Measurements from ENCODE around the gene HEBP2.
"Not testable (repeated sequence)": the region's sequence is repeated elsewhere in the genome, so short reads cannot be mapped to it uniquely, and the experiment has no call there.

Gene HEBP2

DNA sequence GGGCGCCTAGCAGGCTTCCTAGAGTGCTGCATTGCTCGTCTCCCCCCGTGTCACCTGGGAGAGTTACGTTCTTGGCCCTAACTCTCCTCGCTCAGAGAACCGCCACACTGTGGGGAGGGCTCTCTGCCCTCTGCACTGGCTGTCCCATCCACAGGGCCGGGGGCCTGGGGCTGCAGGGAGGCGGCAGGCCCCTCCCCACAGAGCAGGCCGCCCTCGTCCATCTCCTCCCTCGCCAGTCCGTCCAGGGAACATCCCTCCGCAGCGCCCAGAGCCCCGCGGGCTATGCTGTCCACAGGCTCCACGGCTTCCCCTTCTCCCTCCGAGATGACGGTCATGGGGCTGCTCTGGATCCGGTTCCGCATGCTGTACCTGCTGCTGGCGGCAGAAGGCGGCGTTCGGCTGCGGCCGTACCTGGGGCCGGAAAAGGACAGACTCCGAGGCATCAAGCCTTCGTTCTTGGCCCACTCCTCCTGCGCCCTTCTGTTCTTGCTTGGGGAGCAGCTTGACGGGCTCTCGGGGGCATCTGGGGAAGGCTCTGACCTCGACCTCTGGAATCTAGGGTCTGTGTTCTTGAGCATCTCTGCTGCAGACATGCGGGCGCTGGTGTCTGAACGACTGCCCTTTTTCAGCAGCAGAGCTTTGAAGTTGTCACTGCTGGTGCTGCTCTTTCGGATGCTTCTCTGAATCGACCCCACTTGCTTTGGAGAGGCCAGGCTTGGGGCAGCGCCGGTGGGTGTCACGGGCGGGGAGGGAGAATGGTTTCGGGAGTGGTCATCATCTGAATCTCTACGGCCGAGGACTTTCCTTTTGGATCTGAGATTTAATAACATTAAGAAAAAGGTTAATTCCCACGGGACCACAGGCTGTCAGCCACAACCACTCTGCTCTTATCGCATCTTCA is 20.2 kb downstream of the HEBP2 start:
- DNase-seq: no peak

DNA sequence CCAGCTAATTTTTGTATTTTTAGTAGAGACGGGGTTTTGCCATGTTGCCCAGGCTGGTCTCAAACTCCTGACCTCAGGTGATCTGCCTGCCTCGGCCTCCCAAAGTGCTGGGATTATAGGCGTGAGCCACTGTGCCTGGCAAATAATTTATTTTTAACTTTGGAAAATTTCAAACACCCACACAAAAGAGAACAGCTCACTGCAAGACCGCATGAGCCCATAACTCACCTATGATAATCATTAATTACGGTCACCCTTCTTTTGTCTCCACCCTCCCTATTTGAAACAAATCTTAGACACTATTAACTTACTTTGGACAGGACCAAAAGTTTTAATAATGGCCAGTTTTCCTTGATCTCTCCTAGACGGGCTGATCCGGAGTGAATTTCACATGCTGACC is 21.2 kb downstream of the HEBP2 start:
- not testable (repeated sequence) for DNase-seq

DNA sequence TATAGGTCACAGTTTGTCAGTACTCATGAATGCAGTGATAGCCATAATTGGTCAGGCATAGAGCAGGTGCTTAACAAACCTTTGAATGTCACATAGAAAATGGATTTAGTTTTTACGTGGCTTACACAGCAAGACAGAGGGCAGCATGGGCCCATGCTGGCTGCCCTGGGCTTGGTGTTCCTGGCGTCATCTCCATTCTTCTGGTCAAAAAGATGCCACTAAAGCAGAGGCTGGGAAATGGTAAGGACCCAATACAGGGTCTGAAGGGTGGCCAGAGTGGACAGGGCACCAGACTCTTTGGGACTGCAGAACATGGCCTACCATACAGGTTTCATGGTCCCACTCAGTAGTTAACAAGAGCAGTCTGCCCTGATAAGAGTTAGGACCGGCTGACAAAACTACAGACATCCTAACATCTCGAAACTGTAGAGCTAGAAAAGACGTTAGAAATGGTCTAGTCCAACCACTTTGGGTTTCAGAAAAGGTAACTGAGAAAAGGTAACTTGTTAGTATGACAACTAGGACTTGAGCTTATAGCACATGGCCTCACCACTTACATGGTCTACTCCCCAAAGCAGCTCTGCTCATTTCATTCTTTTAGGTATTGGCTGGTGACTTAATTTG is 22.6 kb downstream of the HEBP2 start:
- DNase-seq: no peak

DNA sequence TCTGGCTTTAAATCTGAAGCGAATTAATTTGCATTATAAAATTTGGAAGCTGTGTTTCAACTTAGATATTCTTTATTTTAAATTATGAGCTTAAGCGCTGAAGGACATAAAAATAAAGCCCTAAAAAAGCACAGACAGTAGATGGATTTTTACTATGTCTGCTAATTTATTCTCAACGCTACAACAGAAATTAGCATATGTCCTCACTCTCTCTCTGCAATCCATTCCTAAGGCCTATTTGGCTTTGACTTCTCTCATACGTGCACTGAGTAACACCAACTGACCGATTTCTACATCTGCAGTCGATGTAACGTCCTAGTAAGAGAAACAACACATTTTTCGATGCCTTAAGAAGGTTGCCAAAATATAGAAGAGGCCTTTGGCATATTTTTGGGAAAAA is 23.7 kb downstream of the HEBP2 start:
- no peak for DNase-seq

DNA sequence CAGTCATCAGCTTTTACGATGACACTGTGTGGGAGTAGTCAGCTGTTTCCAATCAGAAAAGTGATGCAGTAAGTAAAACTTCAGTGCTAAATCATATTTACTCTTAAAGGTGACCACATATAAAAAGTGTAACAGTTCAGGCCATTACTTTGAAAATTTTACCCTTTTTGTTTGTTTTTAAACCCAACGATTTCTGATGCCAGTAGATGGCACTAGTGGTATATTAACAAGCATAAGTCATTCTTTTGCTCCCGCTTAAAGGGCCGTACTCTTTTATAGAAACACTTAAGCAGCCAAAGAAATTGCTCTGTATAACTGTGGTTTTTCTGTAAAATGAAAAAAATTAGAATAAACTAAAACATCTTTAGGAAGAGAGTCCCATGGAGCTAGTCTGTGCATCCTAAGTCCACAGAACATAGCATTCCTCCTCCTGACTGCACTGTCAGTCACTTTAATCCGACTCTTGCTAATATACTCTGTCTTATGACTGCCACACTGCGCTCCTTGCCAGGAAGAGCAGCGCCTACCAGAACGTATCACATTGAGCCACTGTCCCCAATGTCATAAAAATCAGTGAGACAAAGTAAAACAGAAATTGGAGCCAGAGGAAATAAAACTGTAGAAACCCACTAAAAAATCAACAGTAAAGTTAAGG is 25.0 kb downstream of the HEBP2 start:
- peak in 1 of 2 donors; percentile 70 for DNase-seq

DNA sequence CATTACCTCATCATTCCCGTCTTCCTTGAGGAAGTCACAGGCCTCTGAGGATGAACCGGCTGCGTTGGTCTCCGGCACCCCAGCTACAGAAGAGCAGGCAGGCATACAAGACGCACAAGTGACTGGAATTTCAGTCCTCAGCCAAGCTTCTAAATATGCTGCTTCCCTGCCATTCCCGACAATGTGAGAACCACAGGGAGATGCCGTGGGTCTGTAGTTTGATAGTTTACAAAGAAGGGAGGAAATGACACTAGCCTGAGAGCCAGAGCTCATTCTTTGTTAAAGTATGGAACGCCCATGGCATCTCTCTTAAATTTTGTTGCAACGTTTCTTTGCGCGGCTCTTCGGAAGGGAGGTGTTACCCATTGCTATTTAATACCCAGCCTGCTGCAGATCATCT is 25.7 kb downstream of the HEBP2 start:
- no peak for DNase-seq

DNA sequence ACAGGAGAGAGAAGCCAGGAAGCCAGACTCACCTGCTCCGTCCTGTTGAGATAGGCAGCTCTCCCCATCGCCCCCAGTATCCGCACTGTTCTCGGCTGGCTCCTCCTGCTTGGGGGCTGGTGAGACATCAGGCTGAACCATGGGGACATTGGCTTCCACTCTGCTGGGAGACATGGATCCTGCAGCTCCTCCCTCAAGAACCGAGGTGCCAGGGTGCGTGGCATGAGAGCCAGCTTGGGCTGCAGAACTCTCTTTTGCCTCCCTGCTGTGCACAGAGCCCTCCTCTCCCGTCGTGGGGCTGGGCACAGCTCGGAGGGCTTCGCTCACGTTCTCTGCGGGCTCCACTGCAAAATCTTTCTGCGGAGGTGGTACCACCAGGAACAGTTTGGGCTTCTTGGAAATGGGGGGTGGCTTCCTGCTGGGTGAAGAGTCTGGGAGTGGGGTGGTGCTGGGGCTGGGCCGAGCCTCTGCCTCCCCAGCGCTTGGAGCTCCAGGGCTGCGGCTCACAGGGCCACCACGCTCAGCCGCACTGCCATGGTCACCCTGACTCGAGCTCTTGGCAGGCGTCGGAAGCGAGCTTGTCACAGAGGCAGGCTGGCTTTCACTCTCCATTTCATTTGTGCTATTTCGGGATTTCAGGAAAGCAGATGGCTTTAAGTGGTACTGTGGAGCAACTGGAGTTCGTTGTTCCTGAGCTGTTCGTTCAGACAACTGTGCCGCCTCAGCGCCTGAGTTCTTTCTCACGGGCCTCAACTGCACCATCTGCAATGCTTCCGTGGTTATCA is 26.5 kb downstream of the HEBP2 start:
- no peak for DNase-seq

DNA sequence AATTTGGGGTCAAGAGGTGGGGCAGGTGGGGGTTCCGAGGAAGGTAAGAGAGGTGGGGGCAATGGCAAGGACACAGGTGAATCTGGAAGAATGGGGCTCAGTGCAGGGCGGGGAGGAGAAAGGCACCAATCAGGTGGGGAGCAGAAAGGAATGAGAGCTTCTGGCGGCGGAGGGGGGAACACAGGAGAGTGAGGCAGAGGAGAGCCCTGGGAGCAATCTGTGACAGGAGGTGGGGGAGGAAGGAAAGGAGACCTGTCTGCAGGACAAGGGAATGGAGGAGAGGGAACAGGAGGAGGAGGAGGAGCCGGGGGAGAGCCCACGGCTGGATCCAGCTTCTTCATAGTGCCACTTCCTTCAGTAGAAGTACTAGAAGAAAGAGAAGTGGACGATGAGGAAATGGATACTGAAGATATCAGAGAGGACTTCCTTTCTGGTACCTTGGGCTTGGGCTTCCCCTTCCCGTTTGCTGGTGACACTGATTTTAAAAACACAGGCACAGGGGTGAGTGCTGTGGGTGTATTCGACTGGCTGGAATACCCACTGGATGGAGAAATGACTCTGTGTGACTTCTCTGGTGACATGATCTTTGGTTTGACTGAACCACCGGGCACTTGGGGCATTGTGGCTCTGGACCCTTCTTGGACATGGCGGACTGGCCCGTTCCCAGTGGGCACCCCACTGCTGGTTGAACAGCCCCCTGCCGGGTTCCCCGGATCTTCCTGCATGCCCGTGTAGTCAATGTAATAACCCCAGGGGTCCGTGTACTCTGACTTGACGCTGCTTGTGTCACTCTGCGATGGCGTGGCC is 27.4 kb downstream of the HEBP2 start:
- DNase-seq: peak in 1 of 2 donors; percentile 43

DNA sequence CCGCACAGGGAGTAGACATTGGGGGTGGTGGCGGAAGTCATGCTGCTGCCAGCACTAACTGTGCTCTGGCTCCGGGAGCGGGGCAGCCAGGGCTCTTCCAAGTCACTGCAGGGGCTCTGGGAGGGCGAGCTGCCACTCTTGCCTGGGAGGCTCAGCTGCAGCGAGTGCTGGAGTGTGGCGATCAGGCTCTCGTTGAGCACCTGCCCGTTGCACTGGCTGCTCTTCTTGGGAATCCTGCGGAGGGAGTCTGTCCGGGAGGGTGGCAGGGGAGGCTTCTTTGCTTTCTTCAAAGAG is 28.0 kb downstream of the HEBP2 start:
- no peak for DNase-seq

DNA sequence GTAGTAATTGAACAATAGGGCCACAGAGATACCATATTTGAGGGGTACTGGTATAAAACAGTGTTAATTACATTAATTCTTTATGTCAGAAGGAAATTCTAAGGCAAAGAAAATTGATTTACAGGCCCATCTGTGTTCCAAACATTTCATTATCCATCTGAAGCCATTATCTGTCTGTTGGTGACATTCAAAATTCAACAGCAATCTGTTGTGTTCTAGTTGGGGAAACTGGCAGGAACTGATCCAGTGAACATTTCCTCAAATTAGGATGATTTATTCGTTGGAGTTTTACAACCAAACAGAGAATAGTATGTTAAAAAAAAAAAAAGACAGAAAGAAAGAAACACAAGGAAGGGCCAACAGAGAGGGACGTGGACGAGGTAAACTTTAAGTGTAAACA is 30.1 kb downstream of the HEBP2 start:
- no peak for DNase-seq

DNA sequence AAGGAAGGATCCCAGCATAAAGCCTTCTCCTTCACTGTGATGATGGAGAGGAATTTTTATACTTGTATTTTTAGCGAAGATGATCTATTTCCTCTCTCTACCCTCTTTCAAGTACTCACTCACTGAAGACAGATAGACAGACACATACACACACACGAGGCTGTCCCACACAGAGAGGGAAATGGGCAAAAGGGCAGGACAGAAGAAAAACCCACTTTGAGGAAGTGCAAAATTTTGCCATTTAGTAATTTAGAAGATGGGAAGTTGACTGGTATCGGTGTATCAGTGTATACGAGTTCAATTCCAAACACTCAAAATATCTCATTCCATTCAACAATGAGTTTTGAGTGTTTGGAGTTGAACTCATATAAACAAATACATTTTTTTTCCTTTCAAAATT is 30.9 kb downstream of the HEBP2 start:
- DNase-seq: no peak

DNA sequence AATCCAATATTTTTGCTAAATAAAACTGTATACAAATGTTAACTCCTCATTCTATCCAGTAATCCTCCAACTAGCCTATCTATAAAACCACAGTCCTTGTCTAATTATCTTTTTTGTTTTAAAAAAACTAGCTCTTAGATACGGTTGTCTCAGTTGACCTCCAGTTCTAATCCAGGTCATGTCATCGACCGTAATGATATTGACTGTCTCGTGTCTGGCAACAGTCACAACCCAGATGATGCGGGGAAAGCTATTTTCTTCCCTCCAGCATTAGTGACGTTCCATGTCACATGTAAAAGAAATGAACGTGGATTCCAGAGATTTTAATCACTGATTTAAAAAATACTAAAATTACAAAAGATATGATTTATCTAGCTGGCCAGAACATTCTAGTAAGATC is 35.5 kb downstream of the HEBP2 start:
- DNase-seq: no peak

DNA sequence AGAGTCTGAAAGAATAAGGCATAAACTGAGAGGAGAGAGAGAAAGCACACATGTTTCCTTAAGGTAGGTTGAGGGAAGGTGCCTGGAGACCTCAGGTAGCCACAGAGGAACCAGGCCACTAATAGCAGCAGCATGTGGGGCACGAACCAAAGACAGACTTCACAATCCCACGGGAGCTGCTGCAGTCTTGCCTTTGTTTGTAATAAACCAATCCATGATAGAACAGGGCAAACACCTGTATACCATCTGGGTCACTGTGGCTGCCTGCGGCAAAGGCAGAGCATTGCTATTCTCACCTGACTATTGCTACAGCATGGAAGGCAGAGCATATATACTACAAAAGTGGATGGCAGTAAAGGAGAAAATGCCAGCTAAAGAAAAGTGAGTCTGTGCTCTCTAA is 36.3 kb downstream of the HEBP2 start:
- no peak for DNase-seq

DNA sequence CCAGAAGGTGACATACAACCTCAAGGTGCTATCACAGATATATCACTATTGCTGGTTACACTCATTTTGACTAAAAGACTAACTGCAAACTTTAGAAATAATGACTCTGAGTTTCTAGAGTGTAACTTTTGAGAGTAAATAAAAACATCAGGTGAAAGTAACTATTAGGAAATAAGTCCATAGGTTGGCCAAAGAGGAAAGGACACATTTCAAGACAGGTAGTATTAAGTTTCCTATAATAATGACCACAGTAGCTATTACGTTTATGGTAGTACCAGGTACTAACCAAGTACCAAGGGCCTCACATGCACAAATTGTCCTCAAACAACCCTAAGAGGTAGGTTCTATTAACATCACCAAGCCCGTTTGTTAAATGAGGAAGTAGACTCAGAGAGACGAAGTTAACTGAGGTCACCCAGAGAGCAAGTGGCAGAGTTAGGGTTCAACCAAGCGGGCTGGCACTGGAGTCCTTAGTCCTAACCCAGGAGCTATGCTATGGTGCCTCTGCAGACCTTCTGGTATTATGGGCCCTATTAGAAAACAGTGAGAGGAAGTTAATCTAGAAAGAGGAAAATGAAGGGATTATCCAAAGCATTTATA is 36.8 kb downstream of the HEBP2 start:
- DNase-seq: no peak

DNA sequence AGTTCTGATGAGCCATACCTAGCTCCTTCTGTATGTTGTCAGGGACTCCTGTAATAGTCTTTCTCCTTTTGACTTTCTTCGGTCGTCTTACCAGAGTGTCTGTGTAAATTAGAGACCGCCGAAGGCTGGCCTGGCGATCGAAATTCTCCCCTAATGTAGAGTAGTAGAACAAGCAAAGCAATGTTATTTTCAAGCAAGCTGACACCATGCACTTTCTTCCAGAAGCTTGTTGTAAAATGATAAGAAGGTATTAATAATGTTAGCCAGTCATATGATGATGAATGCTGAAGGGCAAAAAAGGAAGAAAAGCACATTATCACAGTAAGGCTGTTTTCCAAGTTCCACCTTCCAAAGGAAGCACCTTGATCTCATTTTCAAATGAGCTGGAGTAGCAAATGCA is 37.9 kb downstream of the HEBP2 start:
- DNase-seq: no peak

DNA sequence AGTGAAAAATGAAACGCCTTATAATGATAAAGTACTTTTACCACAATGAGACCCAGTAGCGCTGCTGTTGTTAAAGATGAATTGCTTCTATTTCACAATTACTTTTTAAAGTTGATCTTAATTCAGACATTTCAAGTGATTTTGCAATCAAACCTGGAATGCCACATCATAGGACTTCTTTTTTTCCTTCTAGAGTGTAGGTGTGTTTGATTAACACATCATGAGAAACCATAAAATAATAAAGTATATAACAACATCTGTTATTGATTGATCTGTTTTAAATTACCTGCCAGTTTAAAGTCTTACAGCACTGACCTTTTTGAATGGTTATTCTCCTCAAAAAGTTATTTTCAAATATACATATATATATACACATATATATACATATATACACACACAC is 38.6 kb downstream of the HEBP2 start:
- DNase-seq: no peak

DNA sequence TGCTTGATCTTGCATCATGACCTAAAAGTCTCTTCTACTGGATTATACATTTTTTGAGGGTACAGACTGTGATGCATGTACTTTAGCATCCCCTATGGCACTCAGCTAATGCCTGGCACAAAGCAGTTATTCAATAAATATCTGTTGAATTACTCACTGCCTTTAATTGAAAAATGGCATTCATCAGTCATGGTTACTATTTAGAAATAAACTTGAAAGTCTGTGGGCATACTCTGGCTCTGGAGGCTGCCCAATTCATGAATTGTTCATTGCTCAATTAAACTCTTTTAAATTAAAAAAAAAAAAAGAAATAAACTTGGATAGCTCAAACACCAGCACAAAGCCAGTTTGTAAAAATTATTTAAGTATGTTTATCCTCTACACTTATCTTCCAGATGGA is 40.0 kb downstream of the HEBP2 start:
- DNase-seq: no peak

DNA sequence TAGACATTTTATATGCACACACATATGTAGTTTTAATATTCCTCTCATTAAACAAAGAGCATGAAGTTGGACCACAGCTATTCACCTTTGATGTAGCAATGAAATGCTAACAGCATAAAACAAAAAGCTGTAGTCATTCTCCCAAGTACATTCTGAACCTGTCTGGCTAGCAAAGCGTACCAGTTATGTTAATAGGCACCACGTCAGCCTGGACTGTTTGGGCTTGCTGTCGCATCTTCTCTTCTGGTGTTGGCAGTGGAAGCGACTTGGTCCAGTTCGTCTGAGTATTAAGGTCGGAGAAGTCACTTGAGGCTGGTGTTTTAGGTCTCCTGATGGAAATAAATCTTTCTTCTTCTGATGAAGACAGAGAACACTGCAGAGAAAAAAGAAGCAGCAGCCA is 42.8 kb downstream of the HEBP2 start:
- no peak for DNase-seq

DNA sequence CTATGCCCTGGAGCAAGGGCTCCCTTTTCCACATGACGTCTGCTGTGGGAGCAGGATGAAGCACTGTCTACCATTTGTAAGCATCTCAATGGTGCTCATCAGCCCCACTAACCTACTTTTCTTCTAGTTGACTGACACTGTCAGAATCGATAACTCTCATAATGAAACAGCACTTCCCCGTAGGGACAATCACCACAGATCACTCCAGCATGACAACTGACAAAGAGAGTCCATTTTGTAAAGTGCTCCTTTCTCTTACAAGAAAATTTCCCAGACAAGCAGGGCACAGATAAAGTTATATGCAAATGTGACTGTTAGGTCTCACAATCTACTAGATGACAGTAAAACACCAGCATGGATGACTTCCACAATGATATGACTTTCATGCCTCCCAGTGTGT is 46.4 kb downstream of the HEBP2 start:
- DNase-seq: no peak

DNA sequence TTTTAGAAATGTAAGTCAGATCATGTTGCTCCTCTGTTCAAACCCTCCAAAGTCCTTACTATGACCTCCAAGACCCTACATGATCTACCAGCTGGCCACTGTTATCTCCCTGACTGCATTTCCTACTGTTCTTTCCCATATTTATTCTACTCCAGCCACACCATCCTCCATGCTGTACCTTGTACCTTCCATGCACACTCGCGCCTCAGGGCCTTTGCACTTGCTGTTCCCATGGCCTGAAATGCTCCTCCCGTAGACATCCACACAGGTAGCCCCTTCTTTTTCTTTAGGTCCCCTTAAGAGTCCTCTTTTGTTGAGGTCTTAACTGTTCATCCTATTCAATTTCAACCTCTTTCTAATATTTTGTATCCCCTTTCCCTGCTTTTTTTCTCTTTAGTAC is 47.0 kb downstream of the HEBP2 start:
- no peak for DNase-seq

DNA sequence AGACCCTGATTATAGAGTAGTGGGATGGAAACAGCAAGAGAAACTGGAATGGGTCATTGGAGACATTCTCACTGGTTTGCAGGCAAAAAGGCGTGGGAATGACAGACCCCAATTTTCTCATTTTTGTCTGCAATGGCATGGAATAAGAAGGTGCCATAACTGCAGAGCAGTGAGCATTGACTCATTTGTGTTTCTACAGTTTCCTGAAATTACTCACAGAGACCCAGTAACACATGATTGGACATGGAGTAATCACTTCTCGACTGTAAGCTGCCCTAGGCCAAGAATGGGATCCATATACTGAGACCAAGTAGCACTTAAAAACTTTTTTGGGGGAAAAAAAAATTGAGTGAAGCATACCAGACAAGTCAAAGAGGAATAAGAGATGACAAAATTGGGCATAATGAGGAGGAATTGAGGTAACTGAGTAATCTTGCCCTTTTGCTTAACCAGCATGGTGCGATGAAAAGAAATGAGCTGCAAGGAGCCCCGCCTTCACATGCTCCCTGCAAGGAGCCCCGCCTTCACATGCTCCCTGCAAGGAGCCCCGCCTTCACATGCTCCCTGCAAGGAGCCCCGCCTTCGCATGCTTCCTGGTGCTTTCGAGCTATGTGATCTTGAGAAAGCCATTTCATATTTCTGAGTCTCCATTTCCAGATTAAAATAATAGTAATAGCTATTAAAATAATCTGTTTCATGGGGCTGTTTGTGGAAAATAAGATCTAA is 51.1 kb downstream of the HEBP2 start:
- DNase-seq: peak; percentile 62 to 72

Data from CD4-positive, alpha-beta T cell treated with Interferon alpha-2 for 1 hour (primary cell).